ENCODE data around the gene ARHGAP20.

ARHGAP20 gene

GRCh38 chr11:110582728-110583432 lies 129.4 kb downstream of the ARHGAP20 start:
- TF ChIP-seq CTCF (conservative IDR thresholded peaks at IDR 0.05; ENCODE audit: low read depth, low read length), result no peak
- Histone ChIP-seq H3K36me3 (ENCODE audit: insufficient read depth) (no peaks in the 10 kb centered on the region), H3K27ac (no peak overlapping the region), H3K4me2 (no peak overlapping the region), H3K4me3 (IDR thresholded peaks at IDR 0.05; ENCODE audit: insufficient read depth, low read depth, low read length) (no peak overlapping the region), H3K79me2 (ENCODE audit: insufficient read depth, low read depth) (no peaks in the 10 kb centered on the region), H4K20me1 (ENCODE audit: insufficient read depth) (no peaks in the 10 kb centered on the region), H3K9ac (no peak overlapping the region), H2AFZ (ENCODE audit: low read depth) (no peak overlapping the region), H3K4me1 (ENCODE audit: low read depth, poor library complexity, severe bottlenecking) (no peaks in the 10 kb centered on the region), H3K27me3 (ENCODE audit: insufficient read depth, low read depth) (no peaks in the 10 kb centered on the region)

GRCh38 chr11:110580571-110580970 lies 131.7 kb downstream of the ARHGAP20 start:
- no peak overlapping the region for H3K4me2 ChIP-seq
- no peaks in the 10 kb centered on the region for H3K79me2 ChIP-seq (ENCODE audit: insufficient read depth, low read depth)
- no peak overlapping the region for H3K9ac ChIP-seq
- H4K20me1 ChIP-seq (ENCODE audit: insufficient read depth), result no peaks in the 10 kb centered on the region
- H3K27ac ChIP-seq, result no peak overlapping the region
- H3K36me3 ChIP-seq (ENCODE audit: insufficient read depth), result no peaks in the 10 kb centered on the region
- H3K4me3 ChIP-seq (IDR thresholded peaks at IDR 0.05; ENCODE audit: insufficient read depth, low read depth, low read length), result no peak overlapping the region
- no peak for TF ChIP-seq CTCF (conservative IDR thresholded peaks at IDR 0.05; ENCODE audit: low read depth, low read length)
- H3K4me1 ChIP-seq (ENCODE audit: low read depth, poor library complexity, severe bottlenecking), result no peaks in the 10 kb centered on the region
- H2AFZ ChIP-seq (ENCODE audit: low read depth), result no peak overlapping the region
- no peaks in the 10 kb centered on the region for H3K27me3 ChIP-seq (ENCODE audit: insufficient read depth, low read depth)

- no peaks in the 10 kb centered on the region for H3K4me1 ChIP-seq (ENCODE audit: low read depth, poor library complexity, severe bottlenecking)
- H3K36me3 ChIP-seq (ENCODE audit: insufficient read depth), result no peaks in the 10 kb centered on the region
- H4K20me1 ChIP-seq (ENCODE audit: insufficient read depth), result no peaks in the 10 kb centered on the region
- no peak overlapping the region for H3K27ac ChIP-seq
- H3K9ac ChIP-seq, result no peak overlapping the region
- H3K4me2 ChIP-seq, result no peak overlapping the region
- no peaks in the 10 kb centered on the region for H3K79me2 ChIP-seq (ENCODE audit: insufficient read depth, low read depth)
- no peak overlapping the region for H3K4me3 ChIP-seq (IDR thresholded peaks at IDR 0.05; ENCODE audit: insufficient read depth, low read depth, low read length)
- H3K27me3 ChIP-seq (ENCODE audit: insufficient read depth, low read depth), result no peaks in the 10 kb centered on the region
- no peak for TF ChIP-seq CTCF (conservative IDR thresholded peaks at IDR 0.05; ENCODE audit: low read depth, low read length)
- no peak overlapping the region for H2AFZ ChIP-seq (ENCODE audit: low read depth)
Observed at GRCh38 chr11:110573411-110573810, 138.8 kb downstream of the ARHGAP20 start.

- Histone ChIP-seq H3K36me3 (ENCODE audit: insufficient read depth) (no peaks in the 10 kb centered on the region), H3K27ac (no peak overlapping the region), H3K79me2 (ENCODE audit: insufficient read depth, low read depth) (no peaks in the 10 kb centered on the region), H3K4me1 (ENCODE audit: low read depth, poor library complexity, severe bottlenecking) (no peaks in the 10 kb centered on the region), H3K9ac (no peak overlapping the region), H2AFZ (ENCODE audit: low read depth) (no peak overlapping the region), H3K27me3 (ENCODE audit: insufficient read depth, low read depth) (no peaks in the 10 kb centered on the region), H4K20me1 (ENCODE audit: insufficient read depth) (no peaks in the 10 kb centered on the region), H3K4me2 (no peak overlapping the region), H3K4me3 (IDR thresholded peaks at IDR 0.05; ENCODE audit: insufficient read depth, low read depth, low read length) (no peak overlapping the region)
- TF ChIP-seq CTCF (conservative IDR thresholded peaks at IDR 0.05; ENCODE audit: low read depth, low read length), result no peak
Observed at GRCh38 chr11:110571081-110571720, 141.0 kb downstream of the ARHGAP20 start.
